ENCODE results near the gene ALDH3A1. TPM values are rescaled to one million over a fixed set of nuclear protein-coding genes. Genes with fewer than 3 reads are reported as not detected.

Gene ALDH3A1
- total RNA-seq, result 10 to 100 TPM in 2 of 6 experiments, 1 to 10 TPM in 2, under 1 TPM in 2; 0.26 to 13.8 (median 1.7) TPM
- long read RNA-seq, partial matches to known transcripts, result 0 of 2 reads
- long read RNA-seq, other reads (novel, unspliced or antisense), result 0 of 2 reads

DNA sequence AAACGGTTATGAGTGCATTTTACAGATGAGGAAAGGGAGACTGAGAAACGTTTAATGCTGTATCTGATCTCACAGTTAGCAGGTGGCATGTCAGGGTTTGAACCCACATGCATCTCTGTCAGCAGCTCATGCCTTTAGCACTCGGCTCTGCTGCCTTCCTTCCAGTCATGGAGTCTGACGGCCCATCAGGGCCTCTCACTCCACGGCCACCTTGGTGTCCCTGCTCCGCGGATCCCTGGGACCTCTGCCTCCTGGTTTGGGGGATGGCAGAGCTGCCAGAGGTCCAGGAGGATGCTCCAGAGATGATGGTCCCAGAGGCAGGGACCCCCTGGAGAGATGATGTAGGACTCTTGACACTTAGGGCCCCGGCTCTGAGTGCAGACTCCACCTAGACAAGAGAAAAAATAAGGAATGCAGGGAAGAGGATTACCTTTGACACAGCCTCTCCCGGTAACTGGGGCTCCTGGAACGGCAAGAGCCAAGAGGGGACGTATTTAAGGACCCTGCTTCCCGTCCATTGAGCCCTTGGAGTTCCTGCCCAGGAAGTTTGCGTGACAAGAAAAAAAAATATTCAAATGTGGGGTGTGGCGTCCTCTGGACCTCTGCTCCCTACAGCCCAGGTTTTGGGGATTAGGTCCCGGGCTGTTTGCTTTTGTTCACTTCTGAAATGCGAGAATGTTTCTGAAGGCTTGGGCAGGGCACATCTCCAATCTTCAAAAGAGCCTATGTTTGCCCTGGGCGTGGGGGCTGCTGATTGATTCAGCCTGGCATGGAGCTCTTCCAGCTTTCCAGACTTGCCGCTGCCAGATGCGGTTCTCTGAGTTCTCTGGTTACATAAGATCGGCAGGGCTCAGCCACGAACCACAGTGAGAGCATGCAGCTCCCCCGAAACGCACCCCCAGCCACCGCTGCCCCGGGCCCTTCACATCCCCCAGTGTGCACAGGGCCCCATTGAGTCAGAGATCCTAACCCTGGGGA, at the start of gene ALDH3A1:
TSS of gene ALDH3A1 (minus strand) at position 470 of the 978 bp plus-strand sequence. CDS start 3,169 bp downstream, outside the sequence.
- H3K27ac ChIP-seq, result no peak within 1 kb of the TSS
- WGBS (ENCODE audit: insufficient coverage, low coverage, low lambda C conversion rate, missing lambda C conversion rate), result 37% methylated on average over 14 of the region's 25 CpGs

DNA sequence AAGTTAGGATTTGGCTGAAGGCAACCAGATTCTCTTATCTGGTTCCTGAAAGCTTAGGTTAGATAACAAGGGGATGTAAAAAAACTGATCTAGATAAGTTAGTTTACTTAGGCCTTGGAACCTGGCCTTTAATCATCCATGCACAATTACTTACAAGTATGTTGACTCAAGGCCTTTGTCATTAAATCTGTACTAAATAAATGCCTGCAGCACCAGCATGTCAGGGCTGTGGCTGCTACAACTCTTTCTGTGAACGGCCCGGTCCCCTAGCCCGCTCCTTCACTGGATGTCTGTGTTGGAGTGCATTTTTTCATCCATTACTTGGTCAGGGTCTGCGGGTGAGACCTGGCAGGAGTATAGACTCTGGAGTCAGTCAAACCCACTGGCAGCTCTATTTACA, 48.4 kb upstream of the ALDH3A1 start:
- ATAC-seq (no peak), DNase-seq (no peak)
- no peak overlapping the region for H3K4me3 ChIP-seq
- no peak for TF ChIP-seq POLR2A (IDR thresholded peaks at IDR 0.05)
- TF ChIP-seq, protein P1, sequence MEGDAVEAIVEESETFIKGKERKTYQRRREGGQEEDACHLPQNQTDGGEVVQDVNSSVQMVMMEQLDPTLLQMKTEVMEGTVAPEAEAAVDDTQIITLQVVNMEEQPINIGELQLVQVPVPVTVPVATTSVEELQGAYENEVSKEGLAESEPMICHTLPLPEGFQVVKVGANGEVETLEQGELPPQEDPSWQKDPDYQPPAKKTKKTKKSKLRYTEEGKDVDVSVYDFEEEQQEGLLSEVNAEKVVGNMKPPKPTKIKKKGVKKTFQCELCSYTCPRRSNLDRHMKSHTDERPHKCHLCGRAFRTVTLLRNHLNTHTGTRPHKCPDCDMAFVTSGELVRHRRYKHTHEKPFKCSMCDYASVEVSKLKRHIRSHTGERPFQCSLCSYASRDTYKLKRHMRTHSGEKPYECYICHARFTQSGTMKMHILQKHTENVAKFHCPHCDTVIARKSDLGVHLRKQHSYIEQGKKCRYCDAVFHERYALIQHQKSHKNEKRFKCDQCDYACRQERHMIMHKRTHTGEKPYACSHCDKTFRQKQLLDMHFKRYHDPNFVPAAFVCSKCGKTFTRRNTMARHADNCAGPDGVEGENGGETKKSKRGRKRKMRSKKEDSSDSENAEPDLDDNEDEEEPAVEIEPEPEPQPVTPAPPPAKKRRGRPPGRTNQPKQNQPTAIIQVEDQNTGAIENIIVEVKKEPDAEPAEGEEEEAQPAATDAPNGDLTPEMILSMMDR (IDR thresholded peaks at IDR 0.05), result no peak
- H3K9me3 ChIP-seq, result peaks cover 0 to 13% (median 0%) of the 10 kb centered on the region in 4 donors
- no peak overlapping the region for H3K27ac ChIP-seq
- WGBS (ENCODE audit: insufficient coverage, low coverage, low lambda C conversion rate, missing lambda C conversion rate), result 97% methylated on average over 4 of the region's 4 CpGs
- peaks cover 0 to 19% (median 8%) of the 10 kb centered on the region in 4 donors for H3K36me3 ChIP-seq
- no peaks in the 10 kb centered on the region for H3K27me3 ChIP-seq
- no peaks in the 10 kb centered on the region for H3K4me1 ChIP-seq
- intact Hi-C loops (cut with DNase I), result no loop called here

More for the DNA sequence above, at the start of gene ALDH3A1:
- Histone ChIP-seq H3K4me3 (no peak within 1 kb of the TSS), H3K9me3 (no peaks in the 10 kb centered on the region), H3K4me1 (peaks cover 0 to 30% (median 4%) of the 10 kb centered on the region in 4 donors), H3K36me3 (no peaks in the 10 kb centered on the region), H3K27me3 (no peaks in the 10 kb centered on the region)
- ATAC-seq, result peak; percentile 36 to 66 (median 57)
- intact Hi-C loops (cut with DNase I), result no loop called here
- peak in 1 of 3 donors; percentile 77 for DNase-seq
- TF ChIP-seq POLR2A (IDR thresholded peaks at IDR 0.05), result no peak

DNA sequence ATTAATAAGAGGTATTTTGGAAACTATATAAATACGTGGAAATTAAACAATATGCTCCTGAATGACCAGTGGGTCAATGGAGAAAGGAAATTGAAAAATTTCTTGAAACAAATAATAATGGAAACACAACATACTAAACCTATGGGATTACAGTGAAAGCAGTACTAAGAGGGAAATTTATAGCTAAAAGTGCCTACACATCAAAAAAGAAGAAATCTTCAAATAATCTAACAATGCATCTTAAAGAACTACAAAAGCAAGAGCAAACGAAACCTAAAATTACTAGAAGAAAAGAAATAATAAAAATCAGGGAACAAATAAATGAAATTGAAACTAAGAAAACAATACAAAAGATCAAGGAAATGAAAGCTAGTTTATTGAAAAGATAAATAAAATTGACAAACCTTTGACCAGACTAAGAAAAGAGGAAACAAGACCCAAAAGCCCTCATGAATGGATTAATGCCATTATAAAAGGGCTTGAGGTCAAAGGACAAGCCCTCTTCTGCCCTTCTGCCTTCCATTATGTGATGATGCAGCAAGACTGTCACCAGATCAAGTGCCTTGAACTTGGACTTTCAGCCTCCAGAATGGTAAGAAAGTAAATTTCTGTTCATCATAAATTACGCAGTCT, 43.9 kb upstream of the ALDH3A1 start:
- Histone ChIP-seq H3K27me3 (no peaks in the 10 kb centered on the region), H3K9me3 (peaks cover 0 to 13% (median 0%) of the 10 kb centered on the region in 4 donors), H3K36me3 (peaks cover 0 to 17% (median 7%) of the 10 kb centered on the region in 4 donors), H3K4me1 (no peaks in the 10 kb centered on the region), H3K27ac (no peak overlapping the region), H3K4me3 (no peak overlapping the region)
- no peak for ATAC-seq
- intact Hi-C loops (cut with DNase I), result no loop called here
- no peak for DNase-seq
- TF ChIP-seq, protein P1 (IDR thresholded peaks at IDR 0.05), result no peak
- no peak for TF ChIP-seq POLR2A (IDR thresholded peaks at IDR 0.05)
- WGBS (ENCODE audit: insufficient coverage, low coverage, low lambda C conversion rate, missing lambda C conversion rate), result 84% methylated on average over 3 of the region's 3 CpGs

DNA sequence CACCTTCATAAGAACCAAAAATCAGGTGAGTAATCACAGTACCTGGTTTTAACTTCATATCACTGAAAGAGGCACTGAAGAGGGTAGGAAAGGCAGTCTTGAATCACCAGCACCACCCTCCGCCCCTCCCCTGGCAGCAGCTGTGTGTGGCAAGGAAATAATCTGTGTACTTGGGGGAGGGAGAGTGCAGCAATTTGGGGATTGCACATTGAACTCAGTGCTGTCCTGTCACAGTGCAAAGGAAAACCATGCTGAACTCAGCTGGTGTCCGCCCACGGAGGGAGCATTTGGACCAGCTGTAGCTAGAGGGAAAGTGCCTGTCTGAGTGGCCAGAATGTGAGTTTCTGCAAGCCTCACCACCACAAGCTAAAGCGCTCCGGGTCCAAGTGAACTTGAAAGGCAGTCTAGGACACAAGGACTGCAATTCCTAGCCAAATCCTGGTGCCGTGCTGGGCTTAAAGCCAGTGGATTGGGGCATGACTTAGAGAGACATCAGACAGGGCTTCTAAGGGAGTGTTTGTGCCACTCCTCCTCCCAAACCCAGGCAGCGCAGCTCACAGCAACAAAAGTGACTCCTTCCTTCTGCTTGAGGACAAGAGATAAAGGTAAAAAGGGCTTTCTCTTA, 39.7 kb upstream of the ALDH3A1 start:
- no CpG with 5 or more reads among the region's 7 CpGs for WGBS (ENCODE audit: insufficient coverage, low coverage, low lambda C conversion rate, missing lambda C conversion rate)
- H3K27me3 ChIP-seq, result no peaks in the 10 kb centered on the region
- H3K9me3 ChIP-seq, result no peaks in the 10 kb centered on the region
- H3K27ac ChIP-seq, result no peak overlapping the region
- intact Hi-C loops (cut with DNase I), result no loop called here
- no peak for TF ChIP-seq POLR2A (IDR thresholded peaks at IDR 0.05)
- TF ChIP-seq, protein P1 (IDR thresholded peaks at IDR 0.05), result no peak
- ATAC-seq, result peak in 1 of 4 donors; percentile 31
- H3K4me3 ChIP-seq, result no peak overlapping the region
- DNase-seq, result no peak
- H3K36me3 ChIP-seq, result no peaks in the 10 kb centered on the region
- no peaks in the 10 kb centered on the region for H3K4me1 ChIP-seq

Measured in right lobe of liver (tissue), 6 donors.